ENCODE results near the gene TMEM38A.
"Not testable (repeated sequence)": the region's sequence is repeated elsewhere in the genome, so short reads cannot be mapped to it uniquely, and the experiment has no call there.

GRCh38 chr19:16673839-16674238 is 12.9 kb downstream of the TMEM38A start:
- not testable (repeated sequence) for TF ChIP-seq NFXL1 (CRISPR knock-in tag; IDR thresholded peaks at IDR 0.05); JUND (IDR thresholded peaks at IDR 0.05; ENCODE audit: borderline replicate concordance, low read depth, low read length); JUND (tag; IDR thresholded peaks at IDR 0.05; ENCODE audit: borderline replicate concordance, low read depth, low read length); CHD2 (IDR thresholded peaks at IDR 0.05; ENCODE audit: low read depth, low read length); USF2 (CRISPR knock-in tag; IDR thresholded peaks at IDR 0.05); MAX (CRISPR knock-in tag; IDR thresholded peaks at IDR 0.05); KDM1A (IDR thresholded peaks at IDR 0.05)
- TF ChIP-seq, protein P1, sequence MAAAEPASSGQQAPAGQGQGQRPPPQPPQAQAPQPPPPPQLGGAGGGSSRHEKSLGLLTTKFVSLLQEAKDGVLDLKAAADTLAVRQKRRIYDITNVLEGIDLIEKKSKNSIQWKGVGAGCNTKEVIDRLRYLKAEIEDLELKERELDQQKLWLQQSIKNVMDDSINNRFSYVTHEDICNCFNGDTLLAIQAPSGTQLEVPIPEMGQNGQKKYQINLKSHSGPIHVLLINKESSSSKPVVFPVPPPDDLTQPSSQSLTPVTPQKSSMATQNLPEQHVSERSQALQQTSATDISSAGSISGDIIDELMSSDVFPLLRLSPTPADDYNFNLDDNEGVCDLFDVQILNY (CRISPR knock-in tag; IDR thresholded peaks at IDR 0.05), result not testable (repeated sequence)
